HG03025 (cell line): ENCODE data around the gene NCK2.
A peak's percentile ranks its signal among the peaks of the same experiment; 100 is the strongest.

Source experiments
- ATAC-seq: cut with Tn5 transposase; IDR thresholded peaks from one replicate; pipeline ENCODE4 v1.9.1; 2021; ENCODE audit warnings: mild to moderate bottlenecking, moderate library complexity; ENCODE audit not compliant: unreplicated experiment, low FRiP score

NCK2 gene

GRCh38 chr2:105910497-105911238 lies 166.0 kb downstream of the NCK2 start:
- ATAC-seq, result no peak

GRCh38 chr2:105911425-105911824 lies 166.7 kb downstream of the NCK2 start:
- no peak for ATAC-seq

GRCh38 chr2:105912081-105912480 lies 167.4 kb downstream of the NCK2 start:
- ATAC-seq, result no peak

GRCh38 chr2:105915005-105915558 lies 170.4 kb downstream of the NCK2 start:
- peak; percentile 81 for ATAC-seq

- no peak for ATAC-seq
Measured at GRCh38 chr2:105917226-105917625, 172.5 kb downstream of the NCK2 start.

- no peak for ATAC-seq
Measured at GRCh38 chr2:105917688-105918087, 173.0 kb downstream of the NCK2 start.

- no peak for ATAC-seq
Measured at GRCh38 chr2:105919191-105919811, 174.6 kb downstream of the NCK2 start.

GRCh38 chr2:105919826-105920225 lies 175.1 kb downstream of the NCK2 start:
- ATAC-seq, result no peak

GRCh38 chr2:105924271-105924670 lies 179.6 kb downstream of the NCK2 start:
- no peak for ATAC-seq

- ATAC-seq, result no peak
Measured at GRCh38 chr2:105924932-105925331, 180.2 kb downstream of the NCK2 start.

- ATAC-seq, result no peak
Measured at GRCh38 chr2:105925390-105925789, 180.7 kb downstream of the NCK2 start.

- ATAC-seq, result no peak
Measured at GRCh38 chr2:105926960-105927678, 182.4 kb downstream of the NCK2 start.

GRCh38 chr2:105928086-105928485 lies 183.4 kb downstream of the NCK2 start:
- no peak for ATAC-seq

GRCh38 chr2:105928563-105928962 lies 183.9 kb downstream of the NCK2 start:
- ATAC-seq, result no peak

GRCh38 chr2:105929516-105929915 lies 184.8 kb downstream of the NCK2 start:
- no peak for ATAC-seq

GRCh38 chr2:105932582-105932981 lies 187.9 kb downstream of the NCK2 start:
- no peak for ATAC-seq

- ATAC-seq, result no peak
Measured at GRCh38 chr2:105933906-105934305, 189.2 kb downstream of the NCK2 start.

- no peak for ATAC-seq
Measured at GRCh38 chr2:105934467-105934866, 189.8 kb downstream of the NCK2 start.

- ATAC-seq, result no peak
Measured at GRCh38 chr2:105935063-105935462, 190.4 kb downstream of the NCK2 start.

- ATAC-seq, result no peak
Measured at GRCh38 chr2:105936954-105937353, 192.2 kb downstream of the NCK2 start.

- ATAC-seq, result no peak
Measured at GRCh38 chr2:105937498-105938097, 192.9 kb downstream of the NCK2 start.
